Osteocyte (in vitro differentiated cells): ENCODE results near the gene LAMC2. TPM values are rescaled to one million over a fixed set of nuclear protein-coding genes. Genes with fewer than 3 reads are reported as not detected.
"Not testable (repeated sequence)": the region's sequence is repeated elsewhere in the genome, so short reads cannot be mapped to it uniquely, and the experiment has no call there.

Experiments used
- DNase-seq: peaks from one replicate; pipeline ENCODE4 v3.0.0; 2021; ENCODE audit warnings: mixed read lengths; ENCODE audit not compliant: unreplicated experiment; ENCODE audit errors: extremely low spot score
- H3K27ac Mint-ChIP-seq: one replicate; pipeline ENCODE4 v1.8.0; 2021; ENCODE audit warnings: mild to moderate bottlenecking, mixed read lengths; ENCODE audit not compliant: unreplicated experiment
- H3K27me3 Mint-ChIP-seq: one replicate; pipeline ENCODE4 v1.8.0; 2021; ENCODE audit warnings: mixed read lengths; ENCODE audit not compliant: unreplicated experiment
- H3K36me3 Mint-ChIP-seq: one replicate; pipeline ENCODE4 v1.8.0; 2021; ENCODE audit warnings: mixed read lengths; ENCODE audit not compliant: unreplicated experiment
- H3K4me1 Mint-ChIP-seq: one replicate; pipeline ENCODE4 v1.8.0; 2021; ENCODE audit warnings: mixed read lengths; ENCODE audit not compliant: unreplicated experiment
- H3K4me3 Mint-ChIP-seq: one replicate; pipeline ENCODE4 v1.8.0; 2021; ENCODE audit warnings: mild to moderate bottlenecking, moderate library complexity, mixed read lengths; ENCODE audit not compliant: unreplicated experiment
- H3K9me3 Mint-ChIP-seq: one replicate; pipeline ENCODE4 v1.8.0; 2021; ENCODE audit warnings: mixed read lengths; ENCODE audit not compliant: unreplicated experiment
- CTCF ChIP-seq: fragments of 200-600 bp; sonication (generic); IDR thresholded peaks from 2 replicates; pipeline ENCODE4 v1.5.0; 2021; ENCODE audit warnings: antibody characterized with exemption, mild to moderate bottlenecking, moderate library complexity
- total RNA-seq: library from RNA; stranded (reverse); gene quantifications from 2 replicates; pipeline ENCODE4 v1.2.1, GENCODE V29; 2021

The LAMC2 gene
- total RNA-seq, 1 donor from 2014 or later = 3.5 TPM

DNA sequence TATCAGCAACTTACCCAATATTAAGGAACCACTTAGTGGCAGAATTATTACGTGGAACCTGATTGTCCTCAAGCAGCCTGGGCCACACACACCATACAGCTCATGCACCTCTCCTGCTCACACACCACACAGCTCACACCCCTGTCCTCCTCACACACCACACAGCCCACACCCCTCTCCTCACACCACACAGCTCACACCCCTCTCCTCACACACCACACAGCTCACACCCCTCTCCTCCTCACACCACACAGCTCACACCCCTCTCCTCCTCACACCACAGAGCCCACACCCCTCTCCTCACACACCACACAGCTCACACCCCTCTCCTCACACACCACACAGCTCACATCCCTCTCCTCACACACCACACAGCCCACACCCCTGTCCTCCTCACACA lies 36.8 kb upstream of the LAMC2 start:
- DNase-seq = no peak
- Mint-ChIP-seq H3K27ac (peak overlapping the region; percentile 71), H3K36me3 (peaks cover 3% of the 10 kb centered on the region), H3K4me3 (no peak overlapping the region), H3K4me1 (peaks cover 16% of the 10 kb centered on the region), H3K9me3 (no peaks in the 10 kb centered on the region), H3K27me3 (no peaks in the 10 kb centered on the region)
- no peak for TF ChIP-seq CTCF

GRCh38 chr1:183150032-183150431 lies 36.0 kb upstream of the LAMC2 start:
- peaks cover 16% of the 10 kb centered on the region for H3K4me1 Mint-ChIP-seq
- H3K27me3 Mint-ChIP-seq, H3K36me3 Mint-ChIP-seq, H3K9me3 Mint-ChIP-seq, H3K27ac Mint-ChIP-seq, H3K4me3 Mint-ChIP-seq, DNase-seq: not testable (repeated sequence)

GRCh38 chr1:183150445-183150844 lies 35.6 kb upstream of the LAMC2 start:
- no peaks in the 10 kb centered on the region for H3K9me3 Mint-ChIP-seq
- H3K4me1 Mint-ChIP-seq = peaks cover 16% of the 10 kb centered on the region
- no peak for DNase-seq
- no peaks in the 10 kb centered on the region for H3K27me3 Mint-ChIP-seq
- H3K27ac Mint-ChIP-seq = no peak overlapping the region
- TF ChIP-seq CTCF = no peak
- no peaks in the 10 kb centered on the region for H3K36me3 Mint-ChIP-seq
- H3K4me3 Mint-ChIP-seq = no peak overlapping the region

- no peaks in the 10 kb centered on the region for H3K36me3 Mint-ChIP-seq
- H3K27ac Mint-ChIP-seq = no peak overlapping the region
- no peaks in the 10 kb centered on the region for H3K9me3 Mint-ChIP-seq
- no peak for DNase-seq
- H3K4me3 Mint-ChIP-seq = no peak overlapping the region
- no peaks in the 10 kb centered on the region for H3K27me3 Mint-ChIP-seq
- no peak for TF ChIP-seq CTCF
- H3K4me1 Mint-ChIP-seq = peaks cover 23% of the 10 kb centered on the region
These were observed 33.9 kb upstream of the LAMC2 start for GRCh38 chr1:183152180-183152579.

GRCh38 chr1:183155939-183156338 lies 30.1 kb upstream of the LAMC2 start:
- no peaks in the 10 kb centered on the region for H3K9me3 Mint-ChIP-seq
- DNase-seq = no peak
- H3K4me1 Mint-ChIP-seq = peaks cover 12% of the 10 kb centered on the region
- no peaks in the 10 kb centered on the region for H3K36me3 Mint-ChIP-seq
- H3K27me3 Mint-ChIP-seq = no peaks in the 10 kb centered on the region
- TF ChIP-seq CTCF = no peak
- no peak overlapping the region for H3K4me3 Mint-ChIP-seq
- H3K27ac Mint-ChIP-seq = no peak overlapping the region

DNA sequence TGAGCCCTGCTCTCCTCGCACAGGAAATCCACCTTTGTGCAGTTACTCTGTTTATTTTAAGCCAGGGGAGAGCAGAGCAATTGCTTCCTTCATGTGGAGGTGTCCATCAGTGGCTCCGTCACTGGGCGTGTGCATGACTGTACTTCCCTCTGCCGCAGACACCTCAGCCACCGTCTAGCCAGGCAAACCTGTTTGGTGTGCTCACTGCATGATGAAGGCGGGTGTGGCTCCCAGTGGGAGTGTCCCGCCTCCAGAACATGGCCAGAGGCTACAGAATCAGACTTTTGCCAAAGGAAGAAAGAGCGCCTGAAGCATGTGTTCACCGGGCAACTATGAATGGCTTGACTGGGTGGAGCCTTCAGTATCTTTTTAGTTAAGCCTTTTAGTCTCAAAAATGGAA lies 26.1 kb upstream of the LAMC2 start:
- Mint-ChIP-seq H3K4me3 (no peak overlapping the region), H3K27ac (no peak overlapping the region), H3K9me3 (no peaks in the 10 kb centered on the region)

More for the DNA sequence above, 26.1 kb upstream of the LAMC2 start:
- DNase-seq = no peak
- no peak for TF ChIP-seq CTCF
- Mint-ChIP-seq H3K36me3 (no peaks in the 10 kb centered on the region), H3K4me1 (peaks cover 12% of the 10 kb centered on the region), H3K27me3 (no peaks in the 10 kb centered on the region)
